H9 (cell line): ENCODE results near the gene SDC4. TPM values are rescaled to one million over a fixed set of nuclear protein-coding genes. Genes with fewer than 3 reads are reported as not detected.
A peak's percentile ranks its signal among the peaks of the same experiment; 100 is the strongest.

ENCODE experiments used
- DNase-seq: peaks from one replicate; pipeline ENCODE4 v3.0.0-alpha.2; 2017
- H2AFZ ChIP-seq: one replicate; pipeline ENCODE4 v1.6.1; 2013; ENCODE audit warnings: mild to moderate bottlenecking, low read length, control low read depth, moderate library complexity
- H2AK5ac ChIP-seq: 2 replicates; pipeline ENCODE4 v1.6.1; 2013; ENCODE audit warnings: low read length, control low read depth, mixed read lengths; ENCODE audit not compliant: insufficient read length
- H2BK120ac ChIP-seq: one replicate; pipeline ENCODE4 v1.6.1; 2013; ENCODE audit warnings: low read depth, mild to moderate bottlenecking, low read length, control low read depth, inconsistent platforms; ENCODE audit not compliant: poor library complexity, severe bottlenecking
- H2BK12ac ChIP-seq: 2 replicates; pipeline ENCODE4 v1.6.1; 2013; ENCODE audit warnings: low read length, control low read depth, mixed read lengths, low read depth; ENCODE audit not compliant: insufficient read length
- H2BK15ac ChIP-seq: 2 replicates; pipeline ENCODE4 v1.6.1; 2013; ENCODE audit warnings: low read depth, low read length, control low read depth
- H2BK20ac ChIP-seq: one replicate; pipeline ENCODE4 v1.6.1; 2013; ENCODE audit warnings: low read depth, mild to moderate bottlenecking, low read length, control low read depth, inconsistent platforms; ENCODE audit not compliant: poor library complexity, severe bottlenecking
- H2BK5ac ChIP-seq: 2 replicates; pipeline ENCODE4 v1.6.1; 2013; ENCODE audit warnings: low read length, control low read depth, mixed read lengths; ENCODE audit not compliant: insufficient read length
- H3K14ac ChIP-seq: 2 replicates; pipeline ENCODE4 v1.6.1; 2013; ENCODE audit warnings: low read length, control low read depth; ENCODE audit not compliant: insufficient read depth
- H3K18ac ChIP-seq: 2 replicates; pipeline ENCODE4 v1.6.1; 2013; ENCODE audit warnings: low read depth, mild to moderate bottlenecking, mixed read lengths, low read length, control low read depth; ENCODE audit not compliant: insufficient read length
- H3K23ac ChIP-seq: 2 replicates; pipeline ENCODE4 v1.6.1; 2013; ENCODE audit warnings: low read length, control low read depth, mixed read lengths, low read depth; ENCODE audit not compliant: insufficient read length
- H3K23me2 ChIP-seq: 2 replicates; pipeline ENCODE4 v1.6.1; 2013; ENCODE audit warnings: low read depth, mild to moderate bottlenecking, mixed read lengths, low read length, control low read depth; ENCODE audit not compliant: insufficient read length, poor library complexity, severe bottlenecking
- H3K27ac ChIP-seq: 2 replicates; pipeline ENCODE4 v1.5.1; 2013; ENCODE audit warnings: low read length, control low read depth, mixed read lengths, low read depth; ENCODE audit not compliant: insufficient read length
- H3K27me3 ChIP-seq: 2 replicates; pipeline ENCODE4 v1.6.1; 2013; ENCODE audit warnings: low read length, control low read depth, inconsistent platforms; ENCODE audit not compliant: insufficient read depth
- H3K4ac ChIP-seq: 2 replicates; pipeline ENCODE4 v1.6.1; 2013; ENCODE audit warnings: low read depth, mild to moderate bottlenecking, control low read depth, inconsistent platforms, low read length, moderate library complexity
- H3K4me1 ChIP-seq: 2 replicates; pipeline ENCODE4 v1.6.1; 2013; ENCODE audit warnings: low read length, control low read depth, inconsistent platforms; ENCODE audit not compliant: insufficient read depth
- H3K4me2 ChIP-seq: 2 replicates; pipeline ENCODE4 v1.6.1; 2013; ENCODE audit warnings: low read length, control low read depth, mixed read lengths; ENCODE audit not compliant: insufficient read length, insufficient read depth
- H3K56ac ChIP-seq: 2 replicates; pipeline ENCODE4 v1.6.1; 2013; ENCODE audit warnings: low read depth, mild to moderate bottlenecking, mixed read lengths, low read length, control low read depth; ENCODE audit not compliant: insufficient read length
- H3K79me1 ChIP-seq: 2 replicates; pipeline ENCODE4 v1.6.1; 2013; ENCODE audit warnings: low read depth, mild to moderate bottlenecking, moderate library complexity, low read length, control low read depth, inconsistent platforms; ENCODE audit not compliant: insufficient read depth, poor library complexity, severe bottlenecking
- H3K79me2 ChIP-seq: 2 replicates; pipeline ENCODE4 v1.6.1; 2013; ENCODE audit warnings: low read length, control low read depth, inconsistent platforms; ENCODE audit not compliant: insufficient read depth
- H3K9ac ChIP-seq: 2 replicates; pipeline ENCODE4 v1.6.1; 2013; ENCODE audit warnings: low read length, control low read depth, mixed read lengths; ENCODE audit not compliant: insufficient read length; ENCODE audit errors: extremely low read depth
- H3K9me3 ChIP-seq: one replicate; pipeline ENCODE4 v1.6.1; 2013; ENCODE audit warnings: low read depth, low read length, inconsistent platforms; ENCODE audit not compliant: control insufficient read depth
- H3T11ph ChIP-seq: one replicate; pipeline ENCODE4 v1.6.1; 2013; ENCODE audit warnings: mild to moderate bottlenecking, low read length, control low read depth, inconsistent platforms
- H4K20me1 ChIP-seq: one replicate; pipeline ENCODE4 v1.6.1; 2013; ENCODE audit not compliant: control insufficient read depth, insufficient read length, insufficient read depth
- H4K5ac ChIP-seq: 2 replicates; pipeline ENCODE4 v1.6.1; 2013; ENCODE audit warnings: low read depth, mild to moderate bottlenecking, mixed read lengths, low read length, control low read depth; ENCODE audit not compliant: insufficient read length
- H4K8ac ChIP-seq: replicated peaks from 2 replicates; pipeline ENCODE4 v1.6.1; 2013; ENCODE audit warnings: low read length, control low read depth, mixed read lengths, low read depth; ENCODE audit not compliant: insufficient read length
- H4K91ac ChIP-seq: 2 replicates; pipeline ENCODE4 v1.6.1; 2013; ENCODE audit warnings: low read depth, mild to moderate bottlenecking, moderate library complexity, mixed read lengths, low read length, control low read depth; ENCODE audit not compliant: insufficient read length
- H3K27ac Mint-ChIP-seq, 3 experiments: 2 replicates in 2 of 3; 3 replicates in 1 of 3; pipeline ENCODE4 v1.8.0; 2020 to 2021; ENCODE audit warnings: mixed read lengths in 3 of 3, mild to moderate bottlenecking in 1 of 3, moderate library complexity in 1 of 3
- H3K27me3 Mint-ChIP-seq: 2 replicates; pipeline ENCODE4 v1.8.0; 2021; ENCODE audit warnings: low read depth, mild to moderate bottlenecking, moderate library complexity, mixed read lengths
- H3K36me3 Mint-ChIP-seq, 3 experiments: 2 replicates in 2 of 3; 3 replicates in 1 of 3; pipeline ENCODE4 v1.8.0; 2020 to 2021; ENCODE audit warnings: low read depth in 3 of 3, mixed read lengths in 3 of 3; ENCODE audit not compliant: insufficient read depth in 1 of 3
- H3K4me1 Mint-ChIP-seq, 2 experiments: 2 replicates each; pipeline ENCODE4 v1.8.0; 2020; ENCODE audit warnings: mixed read lengths in 2 of 2
- H3K4me3 Mint-ChIP-seq, 2 experiments: 2 replicates in 1 of 2; 3 replicates in 1 of 2; pipeline ENCODE4 v1.8.0; 2020 to 2021; ENCODE audit warnings: mild to moderate bottlenecking in 2 of 2, mixed read lengths in 2 of 2, moderate library complexity in 1 of 2
- H3K9me3 Mint-ChIP-seq, 2 experiments: 2 replicates in 1 of 2; 3 replicates in 1 of 2; pipeline ENCODE4 v1.8.0; 2020; ENCODE audit warnings: mild to moderate bottlenecking in 2 of 2, mixed read lengths in 2 of 2, moderate library complexity in 1 of 2
- WGBS: extraction: QIAGEN DNeasy Blood & Tissue Kit; methylation state at CpG from one replicate; pipeline ENCODE4 v1.1.7; 2013; ENCODE audit warnings: missing lambda C conversion rate, low lambda C conversion rate, mixed read lengths; ENCODE audit not compliant: insufficient read length; ENCODE audit errors: extremely low coverage; 5-methylcytosine and 5-hydroxymethylcytosine counted together
- total RNA-seq: library from RNA; stranded (reverse); gene quantifications from 2 replicates; pipeline ENCODE4 v1.2.1, GENCODE V29; 2021
- TF ChIP-seq, protein P1 (sequence below): fragments of 200-600 bp; sonication (generic); conservative IDR thresholded peaks from 3 replicates; pipeline ENCODE4 v1.8.0; 2021; ENCODE audit warnings: antibody characterized with exemption, mild to moderate bottlenecking

The SDC4 gene
- total RNA-seq, 1 experiment from 2014 or later = 50.7 TPM

GRCh38 chr20:45339799-45340198 lies 8.4 kb downstream of the SDC4 start:
- Histone ChIP-seq H3K18ac (no peak overlapping the region), H2BK120ac (no peak overlapping the region), H4K20me1 (peaks cover 2% of the 10 kb centered on the region), H4K91ac (no peak overlapping the region), H2BK5ac (no peak overlapping the region), H2BK15ac (no peak overlapping the region), H3K4ac (no peak overlapping the region), H3K23ac (no peak overlapping the region), H3K79me1 (no peaks in the 10 kb centered on the region), H2AFZ (no peak overlapping the region), H3K27me3 (no peaks in the 10 kb centered on the region), H3K23me2 (peaks cover 3% of the 10 kb centered on the region), H3K9ac (no peak overlapping the region), H4K5ac (no peak overlapping the region), H2BK12ac (no peak overlapping the region), H2AK5ac (no peak overlapping the region), H3T11ph (no peak overlapping the region), H3K27ac (no peak overlapping the region), H3K9me3 (no peaks in the 10 kb centered on the region), H3K14ac (no peak overlapping the region), H2BK20ac (no peak overlapping the region), H3K4me2 (no peak overlapping the region), H3K56ac (no peak overlapping the region), H3K79me2 (peaks cover 3% of the 10 kb centered on the region; the same call in 1 of the 2 replicates), H4K8ac (no peak overlapping the region), H3K4me1 (peaks cover 33% of the 10 kb centered on the region)
- Mint-ChIP-seq H3K9me3 (no peaks in the 10 kb centered on the region), H3K27me3 (no peaks in the 10 kb centered on the region; the same call in 1 of the 2 replicates), H3K36me3 (peaks cover 13 to 22% (median 13%) of the 10 kb centered on the region in 3 experiments; a peak in 5 of 7 replicates), H3K27ac (peak overlapping the region; percentile 96 to 99 (median 98); a peak in 4 of 7 replicates), H3K4me3 (no peak overlapping the region), H3K4me1 (peaks cover 91 to 96% of the 10 kb centered on the region in 2 experiments)
- DNase-seq = no peak
- no CpG with 5 or more reads among the region's 2 CpGs for WGBS
- TF ChIP-seq, protein P1, sequence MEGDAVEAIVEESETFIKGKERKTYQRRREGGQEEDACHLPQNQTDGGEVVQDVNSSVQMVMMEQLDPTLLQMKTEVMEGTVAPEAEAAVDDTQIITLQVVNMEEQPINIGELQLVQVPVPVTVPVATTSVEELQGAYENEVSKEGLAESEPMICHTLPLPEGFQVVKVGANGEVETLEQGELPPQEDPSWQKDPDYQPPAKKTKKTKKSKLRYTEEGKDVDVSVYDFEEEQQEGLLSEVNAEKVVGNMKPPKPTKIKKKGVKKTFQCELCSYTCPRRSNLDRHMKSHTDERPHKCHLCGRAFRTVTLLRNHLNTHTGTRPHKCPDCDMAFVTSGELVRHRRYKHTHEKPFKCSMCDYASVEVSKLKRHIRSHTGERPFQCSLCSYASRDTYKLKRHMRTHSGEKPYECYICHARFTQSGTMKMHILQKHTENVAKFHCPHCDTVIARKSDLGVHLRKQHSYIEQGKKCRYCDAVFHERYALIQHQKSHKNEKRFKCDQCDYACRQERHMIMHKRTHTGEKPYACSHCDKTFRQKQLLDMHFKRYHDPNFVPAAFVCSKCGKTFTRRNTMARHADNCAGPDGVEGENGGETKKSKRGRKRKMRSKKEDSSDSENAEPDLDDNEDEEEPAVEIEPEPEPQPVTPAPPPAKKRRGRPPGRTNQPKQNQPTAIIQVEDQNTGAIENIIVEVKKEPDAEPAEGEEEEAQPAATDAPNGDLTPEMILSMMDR = no peak
